ENCODE results near the gene NTN3.
A peak's percentile ranks its signal among the peaks of the same experiment; 100 is the strongest.
"Not testable (repeated sequence)": the region's sequence is repeated elsewhere in the genome, so short reads cannot be mapped to it uniquely, and the experiment has no call there.

Gene NTN3

DNA sequence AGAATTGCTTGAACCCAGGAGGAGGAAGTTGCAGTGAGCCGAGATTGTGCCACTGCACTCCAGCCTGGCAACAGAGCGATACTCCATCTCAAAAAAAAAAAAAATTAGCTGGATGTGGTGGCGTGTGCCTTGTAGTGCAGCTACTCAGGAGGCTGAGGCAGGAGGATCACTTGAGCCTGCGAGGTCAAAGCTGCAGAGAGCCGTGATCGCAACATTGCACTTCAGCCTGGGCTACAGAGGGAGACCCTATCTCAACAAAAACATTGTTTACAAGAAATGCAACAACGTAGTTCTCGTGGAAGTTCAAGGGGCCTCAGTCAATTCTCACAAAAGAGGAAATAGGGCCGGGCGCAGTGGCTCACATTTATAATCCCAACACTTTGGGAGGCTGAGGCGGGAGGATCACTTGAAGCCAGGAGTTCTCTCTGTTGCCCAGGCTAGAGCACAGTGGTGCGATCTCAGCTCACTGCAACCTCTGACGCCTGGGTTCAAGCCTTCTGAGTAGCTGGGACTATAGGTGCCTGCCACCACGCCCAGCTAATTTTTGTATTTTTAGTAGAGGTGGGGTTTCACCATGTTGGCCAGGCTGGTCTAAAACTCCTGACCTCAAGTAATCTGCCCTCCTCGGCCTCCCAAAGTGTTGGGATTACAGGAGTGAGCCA, 29.8 kb upstream of the NTN3 start:
- DNase-seq (ENCODE audit: low spot score), result not testable (repeated sequence)

DNA sequence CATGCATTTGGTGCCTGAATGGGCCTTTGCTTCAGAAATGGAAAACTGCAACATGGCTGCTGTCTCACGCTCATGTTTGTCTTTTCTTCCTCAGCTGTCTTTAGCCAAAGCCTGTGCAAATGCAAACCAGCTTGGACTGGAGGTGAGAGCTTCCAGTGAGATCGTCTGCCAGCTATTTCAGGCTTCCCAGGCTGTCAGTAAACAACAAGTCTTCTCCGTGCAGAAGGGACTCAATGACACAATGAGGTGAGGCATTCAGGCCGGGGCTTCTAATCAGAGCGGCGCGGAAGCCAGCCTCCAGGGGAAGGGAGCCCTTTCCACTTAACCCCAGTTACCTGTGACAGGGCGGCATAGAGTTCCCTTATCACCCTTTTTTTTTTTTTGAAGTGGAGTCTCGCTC, 27.5 kb upstream of the NTN3 start:
- no peak for DNase-seq (ENCODE audit: low spot score)

GRCh38 chr16:2447920-2448583, 23.0 kb upstream of the NTN3 start:
- no peak for DNase-seq (ENCODE audit: low spot score)

DNA sequence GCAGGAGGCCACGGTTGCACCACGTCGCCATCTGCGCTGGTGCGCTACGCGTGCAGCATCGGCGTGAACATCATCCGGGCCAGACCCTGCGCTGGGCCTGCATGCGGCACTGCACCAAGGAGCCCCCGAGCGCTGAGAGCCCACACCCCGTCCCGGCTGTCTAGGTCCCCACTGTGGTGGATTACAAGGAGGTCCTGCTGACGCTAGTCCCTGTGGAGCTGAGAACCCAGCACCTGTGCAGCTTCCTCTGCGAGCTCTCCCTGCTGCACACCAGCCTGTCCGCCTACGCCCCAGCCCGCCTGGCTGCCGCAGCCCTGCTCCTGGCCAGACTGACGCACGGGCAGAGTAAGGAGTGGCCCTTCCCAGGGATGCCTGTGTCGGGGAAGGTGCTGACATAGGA, 22.0 kb upstream of the NTN3 start:
- no peak for DNase-seq (ENCODE audit: low spot score)

DNA sequence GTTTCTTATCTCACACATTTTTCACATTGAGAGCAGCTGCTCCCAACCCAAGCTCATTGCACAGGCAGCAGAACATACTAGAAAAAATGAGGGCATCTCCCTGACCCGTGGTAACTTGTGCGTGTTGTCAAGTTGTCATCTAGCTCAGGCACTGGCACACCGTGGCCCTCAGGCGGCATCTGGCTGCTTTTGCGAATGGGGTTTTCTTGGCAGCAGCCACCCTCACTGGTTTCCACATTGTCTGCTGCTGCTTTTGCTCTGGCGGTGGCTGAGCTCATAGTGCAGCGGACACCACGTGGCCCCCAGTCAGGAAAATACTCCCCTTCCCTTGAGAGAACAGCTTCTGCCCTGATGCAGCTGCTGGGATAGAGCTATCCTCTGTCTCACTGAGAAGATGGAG, 20.6 kb upstream of the NTN3 start:
- no peak for DNase-seq (ENCODE audit: low spot score)

DNA sequence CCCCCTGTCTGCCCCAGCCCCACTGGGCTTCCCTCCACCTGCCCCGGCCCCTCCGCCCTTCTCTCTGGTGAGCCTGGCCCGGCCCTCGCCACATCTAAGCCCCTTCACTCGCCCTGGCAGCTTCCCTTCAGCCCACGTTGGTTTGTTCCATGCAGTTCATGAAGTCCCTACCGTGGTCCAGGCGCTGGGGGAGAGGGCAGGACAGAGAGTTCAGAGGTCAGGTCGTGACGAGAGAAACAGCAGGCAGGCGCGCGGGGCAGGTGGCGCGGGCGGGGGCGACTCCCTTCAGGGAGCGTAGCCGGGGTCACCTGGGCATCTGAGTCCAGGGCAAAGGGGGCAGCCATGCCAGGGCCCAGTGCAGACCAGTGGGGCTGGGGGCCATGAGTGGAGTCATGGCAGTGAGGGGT, 20.1 kb upstream of the NTN3 start:
- no peak for DNase-seq (ENCODE audit: low spot score)

GRCh38 chr16:2451851-2452320, 19.2 kb upstream of the NTN3 start:
- no peak for DNase-seq (ENCODE audit: low spot score)

- DNase-seq (ENCODE audit: low spot score), result no peak
Measured at GRCh38 chr16:2452650-2453049, 18.4 kb upstream of the NTN3 start.

DNA sequence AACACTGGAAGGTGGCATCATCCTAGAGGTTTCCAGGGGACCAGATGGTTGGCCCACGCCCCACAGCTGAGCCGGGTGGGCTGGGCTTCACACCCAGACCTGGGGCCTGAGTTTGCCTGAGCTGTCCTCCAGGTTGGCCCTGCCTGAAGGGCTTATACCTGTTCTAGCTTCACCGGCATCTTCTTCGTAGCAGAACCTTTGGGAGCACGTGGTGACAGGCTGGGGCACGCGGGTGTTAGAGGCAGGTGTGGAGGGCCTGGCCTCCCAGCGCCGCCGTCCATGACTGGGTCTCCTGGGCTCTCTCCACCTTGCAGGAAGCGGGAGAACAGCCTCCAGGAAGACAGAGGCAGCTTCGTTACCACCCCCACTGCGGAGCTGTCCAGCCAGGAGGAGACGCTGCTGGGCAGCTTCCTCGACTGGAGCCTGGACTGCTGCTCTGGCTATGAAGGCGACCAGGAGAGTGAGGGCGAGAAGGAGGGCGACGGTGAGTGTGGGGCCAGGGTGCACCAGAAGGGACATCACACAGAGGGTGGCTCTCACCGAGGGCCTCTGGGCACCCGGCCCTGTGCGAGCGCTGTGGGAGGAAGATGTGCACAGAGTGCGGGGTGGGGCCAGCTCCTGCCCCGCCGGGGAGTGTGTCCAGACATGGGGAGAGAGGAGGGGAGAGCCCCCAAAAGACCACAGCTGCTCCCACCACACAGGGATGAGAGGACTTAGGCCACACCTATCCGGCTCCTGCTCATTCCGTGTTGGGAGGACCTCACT, 15.8 kb upstream of the NTN3 start:
- no peak for DNase-seq (ENCODE audit: low spot score)

DNA sequence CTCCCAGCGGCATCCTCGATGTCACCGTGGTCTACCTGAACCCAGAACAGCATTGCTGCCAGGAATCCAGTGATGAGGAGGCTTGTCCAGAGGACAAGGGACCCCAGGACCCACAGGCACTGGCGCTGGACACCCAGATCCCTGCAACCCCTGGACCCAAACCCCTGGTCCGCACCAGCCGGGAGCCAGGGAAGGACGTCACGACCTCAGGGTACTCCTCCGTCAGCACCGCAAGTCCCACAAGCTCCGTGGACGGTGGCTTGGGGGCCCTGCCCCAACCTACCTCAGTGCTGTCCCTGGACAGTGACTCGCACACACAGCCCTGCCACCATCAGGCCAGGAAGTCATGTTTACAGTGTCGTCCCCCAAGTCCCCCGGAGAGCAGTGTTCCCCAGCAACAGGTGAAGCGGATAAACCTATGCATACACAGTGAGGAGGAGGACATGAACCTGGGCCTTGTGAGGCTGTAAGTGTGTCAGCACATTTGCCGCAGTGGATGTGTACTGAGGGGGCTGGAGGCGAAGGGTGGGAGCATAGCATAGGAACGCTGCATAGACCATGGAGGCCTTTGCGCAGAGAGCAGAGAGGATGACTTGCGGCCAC, 14.4 kb upstream of the NTN3 start:
- no peak for DNase-seq (ENCODE audit: low spot score)

GRCh38 chr16:2457267-2457666, 13.8 kb upstream of the NTN3 start:
- DNase-seq (ENCODE audit: low spot score), result no peak

DNA sequence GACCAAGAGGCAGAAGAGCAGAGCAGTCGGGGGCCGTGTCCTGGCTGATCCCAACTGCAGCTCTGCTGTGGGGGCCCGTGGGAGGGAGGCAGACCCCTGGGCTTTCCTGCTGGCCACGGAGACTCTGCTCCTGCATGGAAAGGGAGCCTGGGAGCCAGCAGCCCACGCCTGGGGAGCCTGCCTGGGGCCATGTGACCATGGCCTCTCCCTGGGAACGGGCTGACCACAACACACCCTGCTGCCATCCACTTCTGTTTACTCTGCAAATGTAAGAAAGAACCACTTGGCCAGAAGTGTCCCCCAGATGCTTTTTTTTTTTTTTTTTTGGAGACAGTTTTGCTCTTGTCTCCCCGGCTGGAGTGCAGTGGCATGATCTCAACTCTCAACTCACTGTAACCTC, 13.2 kb upstream of the NTN3 start:
- no peak for DNase-seq (ENCODE audit: low spot score)

GRCh38 chr16:2458887-2459646, 12.0 kb upstream of the NTN3 start:
- no peak for DNase-seq (ENCODE audit: low spot score)

- peak; percentile 100 for DNase-seq (ENCODE audit: low spot score)
Measured at GRCh38 chr16:2459647-2460390, 11.3 kb upstream of the NTN3 start, which contains the start of gene TEDC2. TEDC2 (plus strand) TSS chr16:2460109; CDS start chr16:2460145, 36 bp downstream.

- no peak for DNase-seq (ENCODE audit: low spot score)
Measured at GRCh38 chr16:2460391-2460713, 10.7 kb upstream of the NTN3 start.

DNA sequence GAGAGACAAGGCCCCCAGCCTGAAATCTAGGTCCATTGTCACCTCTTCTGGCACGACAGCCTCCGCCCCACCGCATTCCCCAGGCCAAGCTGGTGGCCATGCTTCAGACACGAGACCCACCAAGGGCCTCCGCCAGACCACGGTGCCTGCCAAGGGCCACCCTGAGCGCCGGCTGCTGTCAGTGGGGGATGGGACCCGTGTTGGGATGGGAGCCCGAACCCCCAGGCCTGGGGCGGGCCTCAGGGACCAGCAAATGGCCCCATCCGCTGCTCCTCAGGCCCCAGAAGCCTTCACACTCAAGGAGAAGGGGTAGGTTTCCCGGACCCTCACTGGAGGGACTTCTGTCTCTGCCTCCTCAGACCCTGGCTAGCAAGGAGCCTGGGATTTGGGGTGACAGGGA, 10.2 kb upstream of the NTN3 start:
- DNase-seq (ENCODE audit: low spot score), result no peak

DNA sequence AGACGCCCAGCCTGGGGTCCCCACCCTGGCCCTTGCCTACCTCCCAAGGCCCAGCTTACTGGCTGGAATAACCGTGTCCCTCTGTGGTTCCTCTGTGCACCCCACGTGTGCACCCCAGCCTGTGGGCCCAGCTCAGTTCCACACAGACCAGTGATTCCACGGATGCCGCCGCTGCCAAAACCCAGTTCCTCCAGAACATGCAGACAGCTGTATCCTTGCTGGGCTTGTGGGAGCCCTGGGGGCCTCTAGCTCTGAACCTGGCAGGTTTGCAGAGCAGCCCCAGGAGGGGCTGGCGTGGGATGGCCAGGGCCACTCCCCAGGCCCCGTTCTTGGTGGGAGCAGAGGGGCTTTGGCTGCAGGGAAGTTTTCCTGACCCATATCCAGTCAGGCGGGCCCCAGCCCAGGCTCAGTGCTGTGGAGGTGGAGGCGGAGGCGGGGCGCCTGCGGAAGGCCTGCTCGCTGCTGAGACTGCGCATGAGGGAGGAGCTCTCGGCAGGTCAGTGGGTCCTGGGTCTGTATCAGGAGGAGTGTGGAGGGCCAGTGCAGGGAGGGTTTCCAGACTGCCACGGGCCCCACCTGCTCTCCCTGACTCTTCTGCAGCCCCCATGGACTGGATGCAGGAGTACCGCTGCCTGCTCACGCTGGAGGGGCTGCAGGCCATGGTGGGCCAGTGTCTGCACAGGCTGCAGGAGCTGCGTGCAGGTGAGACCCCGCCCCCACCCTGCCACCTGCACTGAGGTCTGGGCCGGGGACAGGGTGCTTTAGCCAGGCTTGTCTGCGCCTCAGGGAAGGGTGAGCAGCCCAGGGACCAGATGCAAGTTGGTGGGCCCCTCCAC, 8.8 kb upstream of the NTN3 start:
- no peak for DNase-seq (ENCODE audit: low spot score)

- no peak for DNase-seq (ENCODE audit: low spot score)
Measured at GRCh38 chr16:2464333-2464732, 6.8 kb upstream of the NTN3 start.

GRCh38 chr16:2465653-2466415, 5.3 kb upstream of the NTN3 start:
- no peak for DNase-seq (ENCODE audit: low spot score)
